ENCODE results near the gene ANGPTL5. TPM values are rescaled to one million over a fixed set of nuclear protein-coding genes. Genes with fewer than 3 reads are reported as not detected.

Gene ANGPTL5
- total and polyA plus RNA-seq, 2 experiments from 2014 or later, result not detected

GRCh38 chr11:101913656-101914055 lies 2.7 kb downstream of the ANGPTL5 start:
- no peaks in the 10 kb centered on the region for H3F3A ChIP-seq (replicated peaks; ENCODE audit: low read depth)
- no peaks in the 10 kb centered on the region for H3K27me3 ChIP-seq (ENCODE audit: insufficient read depth)
- H3K27ac Mint-ChIP-seq, result no peak overlapping the region
- no peak for ATAC-seq
- no peaks in the 10 kb centered on the region for H3K9me2 ChIP-seq (ENCODE audit: insufficient read depth)
- no peaks in the 10 kb centered on the region for H3K36me3 Mint-ChIP-seq (ENCODE audit: low read depth)
- 0 out of 3 replicates have a peak overlapping the region, but pooled peaks have one; percentile 88 for H3K4me3 Mint-ChIP-seq
- peaks cover 24% of the 10 kb centered on the region for H3K4me1 Mint-ChIP-seq
- H3K36me3 ChIP-seq (ENCODE audit: insufficient read depth), result no peaks in the 10 kb centered on the region
- no peak overlapping the region for H3K27ac ChIP-seq (ENCODE audit: low read depth)
- H3K79me2 ChIP-seq (replicated peaks; ENCODE audit: insufficient read depth), result no peaks in the 10 kb centered on the region
- H3K4me1 ChIP-seq (ENCODE audit: insufficient read depth), result peaks cover 29% of the 10 kb centered on the region
- TF ChIP-seq NANOG (IDR thresholded peaks at IDR 0.05; ENCODE audit: borderline replicate concordance) (no peak), CREB1 (CRISPR knock-in tag; IDR thresholded peaks at IDR 0.05; ENCODE audit: low read depth) (no peak), EZH2phosphoT487 (IDR thresholded peaks at IDR 0.05; ENCODE audit: unreplicated experiment) (no peak), EZH2 (IDR thresholded peaks at IDR 0.05; ENCODE audit: low read depth, unreplicated experiment) (no peak)
- no peak overlapping the region for H3K4me2 ChIP-seq
- no peak overlapping the region for H2AFZ ChIP-seq
- peaks cover 5% of the 10 kb centered on the region for H3K27me3 Mint-ChIP-seq (ENCODE audit: insufficient read depth, low read depth, poor library complexity)
- H3K4me3 ChIP-seq, result no peak overlapping the region
- H3K9me3 Mint-ChIP-seq, result no peaks in the 10 kb centered on the region
- no peaks in the 10 kb centered on the region for H4K20me1 ChIP-seq (replicated peaks; ENCODE audit: insufficient read depth)
- DNase-seq (ENCODE audit: low spot score), result no peak

- peaks cover 5% of the 10 kb centered on the region for H3K27me3 Mint-ChIP-seq (ENCODE audit: insufficient read depth, low read depth, poor library complexity)
- peaks cover 29% of the 10 kb centered on the region for H3K4me1 ChIP-seq (ENCODE audit: insufficient read depth)
- no peaks in the 10 kb centered on the region for H3K9me2 ChIP-seq (ENCODE audit: insufficient read depth)
- ATAC-seq (no peak), DNase-seq (ENCODE audit: low spot score) (no peak)
- H3K4me3 ChIP-seq, result no peak overlapping the region
- no peaks in the 10 kb centered on the region for H3K79me2 ChIP-seq (replicated peaks; ENCODE audit: insufficient read depth)
- H3K36me3 ChIP-seq (ENCODE audit: insufficient read depth), result no peaks in the 10 kb centered on the region
- H3K4me2 ChIP-seq, result 0 out of 2 replicates have a peak overlapping the region, but pooled peaks have one; percentile 18
- H3F3A ChIP-seq (replicated peaks; ENCODE audit: low read depth), result no peaks in the 10 kb centered on the region
- H3K9me3 Mint-ChIP-seq, result no peaks in the 10 kb centered on the region
- H4K20me1 ChIP-seq (replicated peaks; ENCODE audit: insufficient read depth), result no peaks in the 10 kb centered on the region
- no peak overlapping the region for H3K27ac Mint-ChIP-seq
- H3K4me1 Mint-ChIP-seq, result peaks cover 23% of the 10 kb centered on the region
- TF ChIP-seq CTCF (conservative IDR thresholded peaks at IDR 0.05; ENCODE audit: low read depth in 2 of 2), result peak in 1 of 2 experiments; percentile 34; a peak in 1 of 4 replicates
- no peak for TF ChIP-seq STAT1 (IDR thresholded peaks at IDR 0.05; ENCODE audit: unreplicated experiment)
- no peak overlapping the region for H3K4me3 Mint-ChIP-seq
- no peaks in the 10 kb centered on the region for H3K36me3 Mint-ChIP-seq (ENCODE audit: low read depth)
- no peaks in the 10 kb centered on the region for H3K27me3 ChIP-seq (ENCODE audit: insufficient read depth)
- no peak overlapping the region for H3K27ac ChIP-seq (ENCODE audit: low read depth)
- no peak overlapping the region for H2AFZ ChIP-seq
Observed at GRCh38 chr11:101912823-101913284, 3.5 kb downstream of the ANGPTL5 start.

GRCh38 chr11:101909087-101909486 lies 7.2 kb downstream of the ANGPTL5 start:
- H3K9me3 Mint-ChIP-seq, result no peaks in the 10 kb centered on the region
- no peak overlapping the region for H3K27ac Mint-ChIP-seq
- H3K4me3 ChIP-seq, result no peak overlapping the region
- no peaks in the 10 kb centered on the region for H3K79me2 ChIP-seq (replicated peaks; ENCODE audit: insufficient read depth)
- no peaks in the 10 kb centered on the region for H3K27me3 ChIP-seq (ENCODE audit: insufficient read depth)
- H3K9me2 ChIP-seq (ENCODE audit: insufficient read depth), result no peaks in the 10 kb centered on the region
- H4K20me1 ChIP-seq (replicated peaks; ENCODE audit: insufficient read depth), result no peaks in the 10 kb centered on the region
- no peaks in the 10 kb centered on the region for H3K36me3 Mint-ChIP-seq (ENCODE audit: low read depth)
- H3K27ac ChIP-seq (ENCODE audit: low read depth), result no peak overlapping the region
- H3K27me3 Mint-ChIP-seq (ENCODE audit: insufficient read depth, low read depth, poor library complexity), result no peaks in the 10 kb centered on the region
- H3K36me3 ChIP-seq (ENCODE audit: insufficient read depth), result no peaks in the 10 kb centered on the region
- no peak overlapping the region for H2AFZ ChIP-seq
- ATAC-seq, result no peak
- no peak overlapping the region for H3K4me3 Mint-ChIP-seq
- peaks cover 4% of the 10 kb centered on the region; the same call in 2 of the 3 replicates for H3K4me1 Mint-ChIP-seq
- peaks cover 8% of the 10 kb centered on the region for H3K4me1 ChIP-seq (ENCODE audit: insufficient read depth)
- H3K4me2 ChIP-seq, result no peak overlapping the region
- H3F3A ChIP-seq (replicated peaks; ENCODE audit: low read depth), result no peaks in the 10 kb centered on the region
- DNase-seq (ENCODE audit: low spot score), result no peak
- no peak for TF ChIP-seq ZNF114 (CRISPR knock-in tag; IDR thresholded peaks at IDR 0.05)
- no peak for TF ChIP-seq JUNB (IDR thresholded peaks at IDR 0.05; ENCODE audit: unreplicated experiment)
- no peak for TF ChIP-seq NANOG (IDR thresholded peaks at IDR 0.05; ENCODE audit: borderline replicate concordance)
- no peak for TF ChIP-seq CREB1 (CRISPR knock-in tag; IDR thresholded peaks at IDR 0.05; ENCODE audit: low read depth)
- no peak for TF ChIP-seq POLR2AphosphoS5 (IDR thresholded peaks at IDR 0.05; ENCODE audit: low read depth)
- no peak for TF ChIP-seq ZNF462 (CRISPR knock-in tag; IDR thresholded peaks at IDR 0.05)

Data from GM23338 (cell line).